ENCODE data around the gene ZFYVE26. TPM values are rescaled to one million over a fixed set of nuclear protein-coding genes. Genes with fewer than 3 reads are reported as not detected.

Gene ZFYVE26
- total RNA-seq, 1 donor from 2014 or later, result 18.3 TPM

DNA sequence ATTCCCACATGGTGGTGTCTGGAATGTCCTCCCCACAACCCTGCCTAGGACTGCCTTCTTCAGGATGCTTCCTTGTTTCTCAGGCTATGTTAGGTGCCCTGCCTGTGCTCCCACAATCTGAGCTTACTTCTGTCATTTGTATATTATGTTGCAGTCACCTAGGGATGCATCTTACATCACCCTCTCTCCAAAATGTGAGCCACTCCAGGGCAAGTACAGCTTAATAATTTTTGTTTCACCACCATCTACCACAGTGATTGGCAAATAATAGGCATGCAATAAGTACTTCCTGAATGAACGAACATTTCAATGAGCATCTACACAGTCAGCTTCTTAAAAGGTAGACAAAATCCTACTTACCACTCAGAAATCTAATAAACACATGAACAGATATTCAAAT lies 37.6 kb downstream of the ZFYVE26 start:
- peaks cover 2% of the 10 kb centered on the region for H3K27me3 Mint-ChIP-seq (ENCODE audit: insufficient read depth, low read depth)
- no peak for DNase-seq (ENCODE audit: low spot score)
- no peak overlapping the region for H3K4me3 Mint-ChIP-seq
- Histone ChIP-seq H3K9ac (no peak overlapping the region), H3K4me1 (no peaks in the 10 kb centered on the region), H4K20me1 (ENCODE audit: low read depth) (no peaks in the 10 kb centered on the region), H2AFZ (replicated peaks) (no peak overlapping the region), H3K4me3 (no peak overlapping the region), H3K79me2 (ENCODE audit: low read depth) (no peaks in the 10 kb centered on the region), H3K4me2 (no peak overlapping the region), H3K36me3 (no peaks in the 10 kb centered on the region), H3K27ac (no peak overlapping the region), H3K9me3 (ENCODE audit: low read depth) (no peaks in the 10 kb centered on the region), H3K27me3 (no peaks in the 10 kb centered on the region), H3F3A (ENCODE audit: low read depth) (no peaks in the 10 kb centered on the region)
- H3K36me3 Mint-ChIP-seq, result peaks cover 8% of the 10 kb centered on the region
- H3K27ac Mint-ChIP-seq, result no peak overlapping the region
- no peaks in the 10 kb centered on the region for H3K4me1 Mint-ChIP-seq
- TF ChIP-seq EZH2 (IDR thresholded peaks at IDR 0.05) (no peak), EZH2phosphoT487 (IDR thresholded peaks at IDR 0.05) (no peak), CTCF (IDR thresholded peaks at IDR 0.05) (no peak)
- no peaks in the 10 kb centered on the region for H3K9me3 Mint-ChIP-seq

GRCh38 chr14:67776653-67777322 lies 39.6 kb downstream of the ZFYVE26 start:
- no peak for DNase-seq (ENCODE audit: low spot score)
- no peak overlapping the region for H3K27ac ChIP-seq
- Mint-ChIP-seq H3K4me1 (no peaks in the 10 kb centered on the region), H3K27me3 (ENCODE audit: insufficient read depth, low read depth) (peaks cover 2% of the 10 kb centered on the region), H3K9me3 (no peaks in the 10 kb centered on the region), H3K36me3 (peaks cover 8% of the 10 kb centered on the region), H3K4me3 (no peak overlapping the region), H3K27ac (no peak overlapping the region)
- H3K4me2 ChIP-seq, result no peak overlapping the region
- H3K9ac ChIP-seq, result no peak overlapping the region
- no peaks in the 10 kb centered on the region for H3F3A ChIP-seq (ENCODE audit: low read depth)
- no peaks in the 10 kb centered on the region for H3K79me2 ChIP-seq (ENCODE audit: low read depth)
- H3K36me3 ChIP-seq, result peaks cover 3% of the 10 kb centered on the region
- no peak overlapping the region for H2AFZ ChIP-seq (replicated peaks)
- no peak overlapping the region for H3K4me3 ChIP-seq
- no peaks in the 10 kb centered on the region for H3K4me1 ChIP-seq
- TF ChIP-seq CTCF (IDR thresholded peaks at IDR 0.05) (no peak), EZH2phosphoT487 (IDR thresholded peaks at IDR 0.05) (no peak), EZH2 (IDR thresholded peaks at IDR 0.05) (no peak)
- H3K9me3 ChIP-seq (ENCODE audit: low read depth), result no peaks in the 10 kb centered on the region
- H4K20me1 ChIP-seq (ENCODE audit: low read depth), result no peaks in the 10 kb centered on the region
- no peaks in the 10 kb centered on the region for H3K27me3 ChIP-seq

- Mint-ChIP-seq H3K4me1 (no peaks in the 10 kb centered on the region), H3K36me3 (peaks cover 11% of the 10 kb centered on the region), H3K9me3 (no peaks in the 10 kb centered on the region), H3K27me3 (ENCODE audit: insufficient read depth, low read depth) (no peaks in the 10 kb centered on the region), H3K4me3 (no peak overlapping the region), H3K27ac (no peak overlapping the region)
- no peak overlapping the region for H2AFZ ChIP-seq (replicated peaks)
- DNase-seq (ENCODE audit: low spot score), result no peak
- H3K27me3 ChIP-seq, result no peaks in the 10 kb centered on the region
- H4K20me1 ChIP-seq (ENCODE audit: low read depth), result no peaks in the 10 kb centered on the region
- H3K9me3 ChIP-seq (ENCODE audit: low read depth), result no peaks in the 10 kb centered on the region
- no peaks in the 10 kb centered on the region for H3K4me1 ChIP-seq
- no peak overlapping the region for H3K4me2 ChIP-seq
- TF ChIP-seq EZH2phosphoT487 (IDR thresholded peaks at IDR 0.05), result no peak
- TF ChIP-seq CTCF (IDR thresholded peaks at IDR 0.05), result no peak
- no peak for TF ChIP-seq EZH2 (IDR thresholded peaks at IDR 0.05)
- H3F3A ChIP-seq (ENCODE audit: low read depth), result no peaks in the 10 kb centered on the region
- no peak overlapping the region for H3K9ac ChIP-seq
- H3K79me2 ChIP-seq (ENCODE audit: low read depth), result no peaks in the 10 kb centered on the region
- no peak overlapping the region for H3K27ac ChIP-seq
- no peak overlapping the region for H3K4me3 ChIP-seq
- H3K36me3 ChIP-seq, result peaks cover 5% of the 10 kb centered on the region
Observed at GRCh38 chr14:67773844-67774377, 42.5 kb downstream of the ZFYVE26 start.
